GM18505 (cell line): ENCODE data around the gene POLR1H.

Experiments
- ATAC-seq: cut with Tn5 transposase; IDR thresholded peaks from one replicate; pipeline ENCODE4 v1.9.1; 2021; ENCODE audit not compliant: unreplicated experiment
- POLR2A ChIP-seq: IDR thresholded peaks from 4 replicates; pipeline ENCODE4 v1.6.1; 2011; ENCODE audit warnings: borderline replicate concordance; ENCODE audit not compliant: insufficient read depth, insufficient read length; ENCODE audit errors: extremely low read depth

Gene POLR1H

GRCh38 chr6:30111266-30111856 is 50.3 kb downstream of the POLR1H start:
- no peak for TF ChIP-seq POLR2A
- ATAC-seq, result no peak

- no peak for ATAC-seq
Measured at GRCh38 chr6:30112402-30112994, 51.4 kb downstream of the POLR1H start.

DNA sequence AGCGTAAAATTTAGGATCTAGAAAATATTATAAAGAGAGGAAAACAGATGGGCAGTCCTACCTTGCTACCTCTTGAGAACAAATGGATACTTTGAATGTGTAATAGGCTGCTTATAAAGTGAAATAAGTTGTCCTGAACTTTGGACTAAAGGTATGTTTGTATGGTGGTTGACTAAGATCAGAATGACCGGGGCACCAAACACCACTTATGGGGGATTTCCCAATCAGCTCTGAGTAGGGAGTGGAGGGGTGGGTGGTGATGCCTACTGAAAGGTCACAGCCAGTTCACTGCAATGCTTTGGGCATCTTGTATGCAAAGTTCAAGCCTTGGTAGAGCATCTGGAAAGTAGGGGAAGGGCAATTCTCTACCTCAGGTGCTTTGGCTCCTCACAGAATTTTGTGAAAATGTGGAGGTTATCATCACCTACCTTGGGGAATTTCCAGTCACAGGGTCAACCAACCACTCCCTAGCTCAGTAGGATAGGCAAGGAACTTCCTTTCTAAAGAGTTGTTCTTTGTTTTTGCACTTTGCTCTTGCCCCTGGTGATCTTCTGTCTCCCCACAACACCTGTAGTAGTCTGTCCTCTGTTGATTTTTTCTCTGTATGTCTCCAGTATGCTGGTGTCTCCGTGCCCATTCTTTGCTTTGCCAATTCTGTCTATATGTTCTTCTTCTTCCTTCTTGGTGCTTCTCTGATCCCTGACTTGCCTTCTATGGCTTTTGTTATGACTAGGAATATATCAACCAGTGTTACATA is 52.1 kb downstream of the POLR1H start, which contains the start of gene TRIM31:
Gene TRIM31, minus strand, starts transcription at position 88 of the 757 bp plus-strand sequence. CDS start 285 bp downstream, outside the sequence.
- TF ChIP-seq POLR2A, result no peak
- no peak for ATAC-seq

More at GRCh38 chr6:30112402-30112994, 51.4 kb downstream of the POLR1H start:
- TF ChIP-seq POLR2A, result no peak

GRCh38 chr6:30113841-30114240 is 52.8 kb downstream of the POLR1H start:
- no peak for TF ChIP-seq POLR2A
- ATAC-seq, result no peak
